Naive thymus-derived CD4-positive, alpha-beta T cell (primary cell): ENCODE data around the gene KIDINS220. TPM values are rescaled to one million over a fixed set of nuclear protein-coding genes. Genes with fewer than 3 reads are reported as not detected.
A peak's percentile ranks its signal among the peaks of the same experiment; 100 is the strongest.

ENCODE experiments used
- ATAC-seq: fragments of 150-1000 bp; cut with Tn5 transposase; 2 replicates; pipeline ENCODE4 v1.10.0; 2021; ENCODE audit warnings: mild to moderate bottlenecking, moderate library complexity
- CTCF ChIA-PET: fragments of 350-600 bp; sonication (Branson Sonifier 250); formaldehyde crosslinking; loops from one replicate; lab custom pipeline; 2021; ENCODE audit warnings: antibody characterized with exemption; lab: Charles Lee
- POLR2A ChIA-PET: fragments of 350-600 bp; sonication (Branson Sonifier 250); formaldehyde crosslinking; loops from one replicate; lab custom pipeline; 2021; ENCODE audit warnings: antibody characterized with exemption, inconsistent platforms; lab: Charles Lee
- DNase-seq, 9 donors: peaks; one replicate each; pipeline versions ENCODE4 v3.0.0 to v3.0.0-alpha.2; 2020 to 2022; ENCODE audit warnings: mixed read lengths in 1 of 9
- H3K27ac ChIP-seq: one replicate; pipeline ENCODE4 v1.7.0; 2013; ENCODE audit warnings: mild to moderate bottlenecking, low read depth, low read length, moderate library complexity
- H3K27me3 ChIP-seq, 2 donors: one replicate each; pipeline ENCODE4 v1.7.0; 2013; ENCODE audit warnings: low read length in 2 of 2, mild to moderate bottlenecking in 2 of 2, moderate library complexity in 2 of 2; ENCODE audit not compliant: control insufficient read depth in 2 of 2, insufficient read depth in 2 of 2
- H3K36me3 ChIP-seq, 3 experiments: 1 replicate in 2 of 3; 2 replicates in 1 of 3; pipeline ENCODE4 v1.7.0; 2013; ENCODE audit warnings: low read length in 3 of 3, mild to moderate bottlenecking in 3 of 3, moderate library complexity in 1 of 3; ENCODE audit not compliant: insufficient read depth in 3 of 3, control insufficient read depth in 2 of 3
- H3K4me1 ChIP-seq, 2 donors: one replicate each; pipeline ENCODE4 v1.7.0; 2013; ENCODE audit warnings: low read length in 2 of 2, mild to moderate bottlenecking in 2 of 2, moderate library complexity in 1 of 2; ENCODE audit not compliant: control insufficient read depth in 2 of 2, insufficient read depth in 2 of 2
- H3K4me3 ChIP-seq: 2 replicates; pipeline ENCODE4 v1.7.0; 2013; ENCODE audit warnings: mild to moderate bottlenecking, low read length
- H3K9me3 ChIP-seq, 3 experiments: 1 replicate in 2 of 3; 2 replicates in 1 of 3; pipeline ENCODE4 v1.7.0; 2013; ENCODE audit warnings: low read length in 3 of 3; ENCODE audit not compliant: control insufficient read depth in 2 of 3
- H3K27ac Mint-ChIP-seq, 9 donors: one replicate each; pipeline ENCODE4 v1.8.0; 2020 to 2022; ENCODE audit warnings: mixed read lengths in 9 of 9, mild to moderate bottlenecking in 8 of 9, moderate library complexity in 5 of 9, inconsistent platforms in 2 of 9
- H3K27me3 Mint-ChIP-seq, 5 donors: one replicate each; pipeline ENCODE4 v1.8.0; 2021 to 2022; ENCODE audit warnings: mixed read lengths in 5 of 5, mild to moderate bottlenecking in 1 of 5
- H3K36me3 Mint-ChIP-seq, 5 donors: one replicate each; pipeline ENCODE4 v1.8.0; 2020 to 2022; ENCODE audit warnings: mixed read lengths in 5 of 5, mild to moderate bottlenecking in 3 of 5, inconsistent platforms in 1 of 5
- H3K4me1 Mint-ChIP-seq, 7 donors: one replicate each; pipeline ENCODE4 v1.8.0; 2020 to 2022; ENCODE audit warnings: mixed read lengths in 7 of 7, mild to moderate bottlenecking in 3 of 7, inconsistent platforms in 1 of 7
- H3K4me3 Mint-ChIP-seq, 10 donors: one replicate each; pipeline ENCODE4 v1.8.0; 2020 to 2022; ENCODE audit warnings: mild to moderate bottlenecking in 10 of 10, mixed read lengths in 10 of 10, moderate library complexity in 6 of 10, inconsistent platforms in 2 of 10
- H3K9me3 Mint-ChIP-seq, 11 donors: one replicate each; pipeline ENCODE4 v1.8.0; 2020 to 2022; ENCODE audit warnings: mixed read lengths in 11 of 11, mild to moderate bottlenecking in 4 of 11, inconsistent platforms in 1 of 11, moderate library complexity in 1 of 11
- intact Hi-C, 2 donors: fragments of 100-400 bp; cut with micrococcal nuclease; formaldehyde crosslinking; loops; one replicate each; pipeline ENCODE4 v1.15.1; 2023
- polyA plus RNA-seq, 2 donors: library from polyadenylated mRNA; unstranded; fragments of 300-500 nt; fragmentation: Illumina TruSeq; gene quantifications; one replicate each; pipeline ENCODE4 v1.2.3, GENCODE V29; 2021
- total RNA-seq, 6 experiments: library from RNA in 5 of 6; stranded (reverse) in 5 of 6; gene quantifications; 1 replicate in 5 of 6; 2 replicates in 1 of 6; pipeline ENCODE4 v1.2.3 and lab custom pipeline; 2021 to 2026

The KIDINS220 gene
- total RNA-seq (10 to 100 TPM; 34.5 to 54.3 (median 48.3) TPM), polyA plus RNA-seq (10 to 100 TPM; 23.8 to 30.7 TPM), total RNA-seq (lab: John Stamatoyannopoulos, UW) (136 reads per million, percentile 89 among the genes with 10 or more reads in this experiment)

DNA sequence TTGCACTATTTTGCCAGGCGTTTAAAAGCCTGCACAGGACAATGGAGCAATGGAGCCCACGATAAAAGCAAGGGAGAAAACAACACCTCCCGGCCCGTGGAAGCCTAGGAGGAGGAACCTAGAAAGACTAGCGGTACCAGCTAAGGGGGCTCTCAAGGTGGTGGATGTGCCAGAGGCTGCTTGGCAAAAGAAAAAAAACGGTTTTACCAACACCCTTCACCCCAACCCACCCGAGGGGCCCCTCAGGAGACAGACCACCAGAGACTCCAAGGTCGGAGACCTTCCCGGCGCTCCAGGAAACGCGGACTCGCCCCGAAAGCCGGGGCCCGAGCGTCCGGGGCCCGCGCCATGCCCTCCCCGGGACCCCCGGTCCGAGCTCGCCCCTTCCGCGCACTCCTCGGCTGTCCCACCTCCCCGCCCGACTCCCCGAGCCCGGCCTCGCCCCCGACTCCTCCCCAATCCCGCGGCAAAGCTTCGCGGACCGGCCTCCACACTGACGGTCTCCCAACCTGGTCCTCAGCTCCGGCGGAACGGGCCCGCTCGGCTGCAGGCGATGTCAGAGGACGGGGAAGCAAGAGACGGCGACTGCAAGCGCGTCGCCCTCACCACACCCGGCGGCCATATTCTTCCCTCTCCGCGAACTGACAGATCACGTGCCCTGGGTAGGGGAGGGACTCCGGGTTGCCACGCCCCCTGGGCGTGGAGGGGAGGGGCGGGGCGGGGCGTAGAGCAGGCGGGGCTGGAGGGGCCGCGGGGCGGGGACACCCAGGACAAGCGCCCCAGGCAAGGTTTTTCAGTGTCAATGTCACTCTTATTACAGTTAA is at the start of gene KIDINS220:
Gene KIDINS220, minus strand, starts transcription at position 643 of the 824 bp plus-strand sequence. CDS start 10,520 bp downstream, outside the sequence.
- ChIA-PET POLR2A (interaction anchor here (0.5 to 0.6 kb wide), 2 partner anchors 1625 to 1767 kb away, joined by 3 read pairs; no protein-coding TSS in a partner anchor), CTCF (no interaction called here)
- intact Hi-C loops, result loop anchor here (1.0 to 5.0 kb wide), 10 partner anchors 154 to 1976 kb away; partner anchors contain the start of genes CPSF3 (in 2 of the 2), ID2 (in 2 of the 2), ITGB1BP1 (in 2 of the 2) and KLF11 (in 1 of the 2)
- Histone ChIP-seq H3K4me1 (peaks cover 23 to 29% of the 10 kb centered on the region in 2 donors), H3K27ac (peak within 1 kb of the TSS; percentile 78), H3K27me3 (no peaks in the 10 kb centered on the region), H3K4me3 (peak within 1 kb of the TSS; percentile 69), H3K9me3 (no peaks in the 10 kb centered on the region), H3K36me3 (peaks cover 0 to 6% (median 0%) of the 10 kb centered on the region in 3 experiments)
- DNase-seq (peak; percentile 71 to 87 (median 82)), ATAC-seq (peak; percentile 99)
- Mint-ChIP-seq H3K36me3 (peaks cover 0 to 7% (median 3%) of the 10 kb centered on the region in 5 donors), H3K27ac (peak within 1 kb of the TSS; percentile 94 to 100 (median 98)), H3K4me3 (peak within 1 kb of the TSS; percentile 96 to 100 (median 99)), H3K9me3 (no peaks in the 10 kb centered on the region), H3K27me3 (peaks cover 0 to 5% (median 0%) of the 10 kb centered on the region in 5 donors), H3K4me1 (peaks cover 26 to 60% (median 51%) of the 10 kb centered on the region in 7 donors)

- no peaks in the 10 kb centered on the region for H3K36me3 ChIP-seq
- H3K27me3 ChIP-seq, result no peaks in the 10 kb centered on the region
- H3K9me3 ChIP-seq, result no peaks in the 10 kb centered on the region
- ChIA-PET POLR2A (no interaction called here), CTCF (no interaction called here)
- Mint-ChIP-seq H3K9me3 (peaks cover 0 to 8% (median 0%) of the 10 kb centered on the region in 11 donors), H3K27me3 (no peaks in the 10 kb centered on the region), H3K27ac (no peak overlapping the region), H3K4me1 (peaks cover 0 to 4% (median 0%) of the 10 kb centered on the region in 7 donors), H3K4me3 (no peak overlapping the region), H3K36me3 (no peaks in the 10 kb centered on the region)
- intact Hi-C loops, result no loop called here
- DNase-seq, result no peak
- no peak overlapping the region for H3K27ac ChIP-seq
- no peak for ATAC-seq
- no peak overlapping the region for H3K4me3 ChIP-seq
- H3K4me1 ChIP-seq, result no peaks in the 10 kb centered on the region
Measured at GRCh38 chr2:8886876-8887275, 49.5 kb upstream of the KIDINS220 start.

- no peak overlapping the region for H3K27ac Mint-ChIP-seq
- no peaks in the 10 kb centered on the region for H3K4me1 ChIP-seq
- ChIA-PET CTCF (no interaction called here), POLR2A (no interaction called here)
- H3K27me3 ChIP-seq, result no peaks in the 10 kb centered on the region
- ATAC-seq (no peak), DNase-seq (no peak)
- no peaks in the 10 kb centered on the region for H3K36me3 ChIP-seq
- H3K4me3 ChIP-seq, result no peak overlapping the region
- H3K27ac ChIP-seq, result no peak overlapping the region
- peaks cover 0 to 4% (median 0%) of the 10 kb centered on the region in 7 donors for H3K4me1 Mint-ChIP-seq
- intact Hi-C loops, result no loop called here
- no peaks in the 10 kb centered on the region for H3K27me3 Mint-ChIP-seq
- no peaks in the 10 kb centered on the region for H3K9me3 ChIP-seq
- peaks cover 0 to 4% (median 2%) of the 10 kb centered on the region in 5 donors for H3K36me3 Mint-ChIP-seq
- H3K4me3 Mint-ChIP-seq, result no peak overlapping the region
- peaks cover 0 to 8% (median 0%) of the 10 kb centered on the region in 11 donors for H3K9me3 Mint-ChIP-seq
Measured at GRCh38 chr2:8886202-8886518, 48.7 kb upstream of the KIDINS220 start.

GRCh38 chr2:8885449-8886201 is 48.2 kb upstream of the KIDINS220 start:
- peaks cover 0 to 8% (median 6%) of the 10 kb centered on the region in 5 donors for H3K36me3 Mint-ChIP-seq
- Histone ChIP-seq H3K36me3 (no peaks in the 10 kb centered on the region), H3K27me3 (no peaks in the 10 kb centered on the region), H3K4me3 (no peak overlapping the region), H3K9me3 (no peaks in the 10 kb centered on the region), H3K27ac (no peak overlapping the region), H3K4me1 (no peaks in the 10 kb centered on the region)
- POLR2A ChIA-PET, result no interaction called here
- peaks cover 0 to 4% (median 0%) of the 10 kb centered on the region in 7 donors for H3K4me1 Mint-ChIP-seq
- CTCF ChIA-PET, result no interaction called here
- H3K27ac Mint-ChIP-seq, result no peak overlapping the region
- intact Hi-C loops, result no loop called here
- peaks cover 0 to 5% (median 2%) of the 10 kb centered on the region in 5 donors for H3K27me3 Mint-ChIP-seq
- DNase-seq (no peak), ATAC-seq (no peak)
- H3K4me3 Mint-ChIP-seq, result no peak overlapping the region
- peaks cover 0 to 8% (median 0%) of the 10 kb centered on the region in 11 donors for H3K9me3 Mint-ChIP-seq

- H3K4me3 ChIP-seq, result no peak overlapping the region
- no peak overlapping the region for H3K27ac ChIP-seq
- H3K9me3 ChIP-seq, result no peaks in the 10 kb centered on the region
- H3K36me3 Mint-ChIP-seq, result peaks cover 0 to 14% (median 6%) of the 10 kb centered on the region in 5 donors
- H3K27ac Mint-ChIP-seq, result no peak overlapping the region
- peaks cover 0 to 8% (median 0%) of the 10 kb centered on the region in 11 donors for H3K9me3 Mint-ChIP-seq
- H3K36me3 ChIP-seq, result no peaks in the 10 kb centered on the region
- intact Hi-C loops, result no loop called here
- no peak overlapping the region for H3K4me3 Mint-ChIP-seq
- CTCF ChIA-PET, result no interaction called here
- no peaks in the 10 kb centered on the region for H3K27me3 ChIP-seq
- ATAC-seq (no peak), DNase-seq (no peak)
- POLR2A ChIA-PET, result no interaction called here
- H3K27me3 Mint-ChIP-seq, result peaks cover 0 to 8% (median 5%) of the 10 kb centered on the region in 5 donors
- no peaks in the 10 kb centered on the region for H3K4me1 ChIP-seq
- H3K4me1 Mint-ChIP-seq, result peaks cover 0 to 4% (median 0%) of the 10 kb centered on the region in 7 donors
Measured at GRCh38 chr2:8884812-8885211, 47.4 kb upstream of the KIDINS220 start.

GRCh38 chr2:8882094-8882493 is 44.7 kb upstream of the KIDINS220 start:
- POLR2A ChIA-PET, result interaction anchor here (0.6 kb wide), 1 partner anchor 323 kb away, joined by 3 read pairs; no protein-coding TSS in a partner anchor
- intact Hi-C loops, result no loop called here
- Mint-ChIP-seq H3K27ac (no peak overlapping the region), H3K4me1 (peaks cover 0 to 4% (median 0%) of the 10 kb centered on the region in 7 donors), H3K36me3 (peaks cover 0 to 16% (median 6%) of the 10 kb centered on the region in 5 donors), H3K27me3 (peaks cover 0 to 8% (median 6%) of the 10 kb centered on the region in 5 donors), H3K4me3 (no peak overlapping the region), H3K9me3 (peaks cover 0 to 8% (median 0%) of the 10 kb centered on the region in 11 donors)
- DNase-seq (no peak), ATAC-seq (no peak)
- no peaks in the 10 kb centered on the region for H3K4me1 ChIP-seq
- CTCF ChIA-PET, result no interaction called here
- no peaks in the 10 kb centered on the region for H3K9me3 ChIP-seq
- H3K27me3 ChIP-seq, result no peaks in the 10 kb centered on the region
- no peaks in the 10 kb centered on the region for H3K36me3 ChIP-seq
- H3K4me3 ChIP-seq, result no peak overlapping the region
- H3K27ac ChIP-seq, result no peak overlapping the region
